Ammon's horn (tissue), 1 donor: Measurements from ENCODE around the gene PFKFB4.
A peak's percentile ranks its signal among the peaks of the same experiment; 100 is the strongest.
"Not testable (repeated sequence)": the region's sequence is repeated elsewhere in the genome, so short reads cannot be mapped to it uniquely, and the experiment has no call there.

Experiments
- DNase-seq: peaks from one replicate; pipeline ENCODE4 v3.0.0-alpha.2; 2016; ENCODE audit warnings: low spot score

The PFKFB4 gene

DNA sequence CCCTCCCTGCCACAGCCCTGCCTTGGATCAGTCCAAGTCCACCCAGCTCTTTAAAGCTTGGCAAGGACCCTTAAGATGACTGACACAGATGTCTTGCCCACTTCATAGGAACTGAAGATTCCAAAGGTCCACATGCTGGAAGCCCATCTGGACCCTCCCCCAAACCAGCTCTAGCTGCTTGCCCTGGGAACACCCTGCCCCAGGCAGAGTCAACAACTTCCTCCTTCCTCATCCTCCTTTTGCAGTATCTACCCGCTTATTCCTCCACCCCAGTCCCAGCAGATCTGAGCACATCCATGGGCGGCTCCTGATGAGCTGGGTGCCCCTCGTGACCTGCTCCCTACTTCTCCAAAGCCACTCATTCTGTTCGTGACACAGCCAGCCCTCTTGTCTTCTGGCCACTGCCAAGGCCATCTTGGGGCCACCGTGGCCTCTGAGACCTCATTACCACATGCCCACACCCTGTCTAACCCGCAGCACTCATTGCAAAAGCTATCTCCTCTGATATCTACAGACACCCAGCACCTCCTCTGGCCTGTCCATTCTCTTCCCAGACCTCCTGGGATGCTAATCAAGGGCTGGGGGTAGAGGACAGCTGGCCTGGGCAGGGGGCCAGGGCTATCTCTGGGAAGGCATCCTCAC, 2.0 kb upstream of the PFKFB4 start:
- peak; percentile 43 for DNase-seq

DNA sequence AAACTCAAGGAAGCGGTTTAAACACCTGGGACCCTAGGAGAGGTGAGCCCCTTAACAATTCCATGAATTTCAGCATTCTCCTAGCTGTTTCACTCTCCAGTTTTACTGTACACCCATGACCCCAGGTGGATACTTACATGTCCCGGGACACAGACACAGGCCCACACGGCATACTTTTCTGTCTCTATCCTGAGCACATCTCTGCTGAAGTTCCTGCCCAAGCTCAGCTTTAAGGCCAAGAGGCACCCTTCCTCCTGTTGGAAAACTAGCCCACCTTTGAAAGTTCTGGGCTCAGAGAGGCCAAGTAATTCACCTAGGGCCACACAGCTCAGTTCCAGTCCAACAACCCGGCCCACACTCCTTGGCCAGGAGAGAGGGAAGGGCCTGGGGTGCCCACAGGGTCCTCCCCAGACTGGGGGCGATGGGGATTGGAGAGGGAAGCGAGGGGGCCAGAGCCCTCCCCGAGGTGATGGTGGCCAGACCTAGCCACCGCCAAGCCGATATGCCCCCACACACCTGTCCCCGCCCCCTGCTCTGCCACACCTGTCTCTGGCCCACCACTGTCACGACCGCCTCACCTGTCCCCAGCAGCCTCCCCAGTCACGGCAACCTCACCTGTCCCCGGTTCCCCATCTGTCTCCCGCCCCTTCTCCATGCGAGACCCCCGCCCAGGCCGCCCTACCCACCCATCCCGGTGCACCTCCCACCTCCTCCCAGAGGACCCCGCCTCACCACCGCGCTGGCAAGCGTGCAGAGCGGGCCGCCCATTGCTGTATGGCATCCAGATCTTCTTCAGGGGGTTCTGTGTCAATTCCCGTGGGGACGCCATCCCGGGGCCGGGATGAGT, 431 bp downstream of the PFKFB4 start:
- no peak for DNase-seq

DNA sequence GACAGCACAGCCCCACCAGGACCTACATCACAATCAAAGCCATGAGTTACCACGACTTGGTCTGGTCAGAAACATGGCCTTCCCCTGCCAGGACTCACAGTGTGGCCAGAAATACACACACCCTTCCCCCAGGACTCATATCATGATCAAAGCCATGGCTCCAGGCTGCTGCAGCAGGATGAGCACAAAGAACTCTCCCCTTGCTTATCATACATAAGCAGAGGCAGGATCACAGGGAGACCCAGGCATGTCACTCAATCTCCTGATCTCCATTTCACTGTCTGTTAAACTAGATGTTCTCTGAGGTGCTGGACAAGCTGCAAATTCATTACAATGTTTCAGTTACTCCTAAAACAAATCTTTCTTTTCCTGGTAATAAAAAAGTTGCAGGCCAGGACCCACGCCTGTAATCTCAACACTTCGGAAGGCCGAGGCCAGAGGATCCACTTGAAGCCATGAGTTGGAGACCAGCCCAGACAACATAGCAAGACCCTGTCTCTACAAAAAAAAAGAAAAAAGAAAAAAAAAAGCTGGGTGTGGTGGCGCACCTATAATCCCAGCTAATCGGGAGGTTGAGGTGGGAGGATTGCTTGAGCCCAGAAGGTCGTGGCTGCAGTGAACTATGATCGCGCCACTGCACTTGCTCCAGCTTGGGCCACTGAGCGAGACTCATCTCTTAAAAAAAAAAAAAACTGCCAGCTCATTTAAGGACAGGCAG, 1.2 kb downstream of the PFKFB4 start:
- no peak for DNase-seq

DNA sequence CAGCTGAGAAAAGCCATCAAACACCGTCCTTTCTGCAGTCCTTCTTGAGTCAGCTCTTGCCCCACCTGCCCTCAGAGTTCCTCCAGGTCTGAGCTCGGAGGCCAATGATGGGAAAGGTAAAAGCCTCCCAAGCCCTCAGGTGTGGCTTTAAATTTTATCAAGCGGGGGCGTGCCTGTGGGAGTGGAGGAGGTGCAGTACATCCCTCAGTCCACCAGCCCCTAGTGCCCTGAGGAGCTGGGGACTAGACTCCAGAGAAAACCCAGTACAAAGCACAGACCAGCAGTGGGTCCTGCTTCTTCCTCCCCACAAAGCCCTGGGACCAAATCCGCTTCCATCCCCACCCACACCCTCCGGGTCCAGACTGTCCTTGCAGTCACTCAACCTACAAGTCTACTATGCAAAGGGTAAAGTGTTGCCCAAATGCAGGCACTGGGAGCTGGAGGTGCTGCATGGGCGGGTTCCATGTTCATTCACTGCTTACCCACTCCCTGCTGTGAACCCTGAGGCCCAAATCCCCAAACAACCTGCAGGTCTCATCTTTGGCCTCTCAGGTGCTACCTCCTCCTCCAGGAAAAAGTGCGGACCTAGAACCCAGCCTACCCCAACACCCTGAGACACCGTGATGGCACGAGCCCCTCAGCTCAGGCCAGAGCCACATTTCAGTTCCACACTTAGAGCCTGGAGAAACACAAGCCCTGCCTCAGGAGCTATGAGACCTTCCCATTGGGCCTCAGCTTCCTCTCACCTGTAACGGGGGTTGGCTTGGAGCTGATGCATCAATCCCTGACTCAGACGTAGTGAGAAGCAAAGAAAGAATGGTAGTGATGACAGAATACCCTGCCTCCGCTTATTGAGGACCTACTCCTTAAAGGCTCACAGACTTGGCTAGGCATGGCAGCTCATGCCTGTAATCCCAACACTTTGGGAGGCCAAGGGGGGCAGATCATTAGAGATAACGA, 2.4 kb downstream of the PFKFB4 start:
- DNase-seq: no peak

DNA sequence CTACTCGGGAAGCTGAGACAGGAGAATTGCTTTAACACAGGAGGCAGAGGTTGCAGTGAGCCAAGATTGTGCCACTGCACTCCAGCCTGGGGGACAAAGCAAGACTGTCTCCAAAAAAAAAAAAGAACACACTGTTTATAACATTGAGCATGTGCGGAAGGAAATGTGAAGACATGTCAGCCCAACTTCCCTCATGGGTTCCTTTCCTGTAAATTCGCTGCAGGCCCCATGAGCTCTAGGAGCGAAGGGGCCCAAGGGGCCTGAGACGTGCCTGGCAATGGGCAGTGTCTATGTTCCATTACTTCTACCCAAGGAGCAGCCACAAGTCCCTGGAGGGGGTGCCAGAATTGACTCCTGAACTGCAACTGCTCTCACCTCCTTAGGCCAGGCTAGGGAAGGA, 3.2 kb downstream of the PFKFB4 start:
- DNase-seq: no peak

DNA sequence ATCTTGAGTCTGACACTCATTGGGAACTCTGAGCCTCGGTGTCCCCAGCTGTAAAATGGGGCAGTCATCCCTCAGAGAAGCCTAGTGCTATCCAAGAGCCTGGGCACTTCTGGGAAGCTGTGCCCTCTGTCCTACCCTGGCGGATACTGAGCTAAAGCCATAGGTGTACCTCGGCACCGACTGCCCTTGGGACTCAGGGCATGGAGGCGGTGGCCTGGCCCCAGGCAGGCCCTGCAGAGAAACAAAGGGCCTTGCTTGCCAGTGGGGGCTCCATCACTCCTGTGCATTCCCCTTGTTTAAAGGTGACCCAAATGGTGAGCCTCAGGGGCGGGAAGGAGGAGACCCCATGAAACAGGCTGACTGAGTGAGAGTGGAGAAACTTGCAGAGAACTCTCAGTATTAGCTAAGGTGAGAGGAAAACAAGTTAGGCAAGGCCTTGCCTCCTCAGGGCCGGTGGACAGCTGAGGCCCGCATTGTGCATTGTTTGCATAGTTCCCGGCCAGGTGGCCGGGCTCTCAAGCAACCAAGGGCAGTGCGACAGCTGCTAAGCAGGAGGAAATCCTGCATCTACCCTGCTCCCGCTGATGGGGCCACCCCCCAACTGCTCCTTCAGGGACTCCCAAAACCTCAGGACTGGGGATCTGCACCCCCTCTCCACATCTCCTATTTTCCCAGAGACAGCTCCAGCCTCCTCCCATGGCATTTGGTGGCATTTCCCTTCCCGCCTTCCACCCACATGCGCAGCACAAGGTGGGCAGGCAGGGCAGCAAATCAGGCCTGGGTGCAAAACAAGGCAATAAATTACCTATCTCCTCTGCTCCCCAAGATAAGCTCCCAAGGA, 4.3 kb downstream of the PFKFB4 start:
- no peak for DNase-seq

DNA sequence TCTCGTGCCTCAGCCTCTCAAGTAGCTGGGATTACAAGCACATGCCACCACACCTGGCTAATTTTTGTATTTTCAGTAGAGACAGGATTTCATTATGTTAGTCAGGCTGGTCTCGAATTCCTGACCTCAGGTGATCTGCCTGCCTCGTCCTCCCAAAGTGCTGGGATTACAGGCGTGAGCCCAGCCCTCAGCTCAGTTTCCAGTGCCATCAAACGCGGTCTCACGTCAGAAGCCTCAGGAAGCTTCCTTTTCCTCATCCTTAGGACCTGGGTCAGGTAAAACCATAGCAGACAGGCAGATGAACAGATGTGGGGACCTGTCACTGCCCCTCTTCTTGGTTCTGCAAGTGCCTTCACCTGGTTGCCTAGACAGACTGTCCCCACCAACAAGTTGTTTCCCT, 5.0 kb downstream of the PFKFB4 start:
- not testable (repeated sequence) for DNase-seq

DNA sequence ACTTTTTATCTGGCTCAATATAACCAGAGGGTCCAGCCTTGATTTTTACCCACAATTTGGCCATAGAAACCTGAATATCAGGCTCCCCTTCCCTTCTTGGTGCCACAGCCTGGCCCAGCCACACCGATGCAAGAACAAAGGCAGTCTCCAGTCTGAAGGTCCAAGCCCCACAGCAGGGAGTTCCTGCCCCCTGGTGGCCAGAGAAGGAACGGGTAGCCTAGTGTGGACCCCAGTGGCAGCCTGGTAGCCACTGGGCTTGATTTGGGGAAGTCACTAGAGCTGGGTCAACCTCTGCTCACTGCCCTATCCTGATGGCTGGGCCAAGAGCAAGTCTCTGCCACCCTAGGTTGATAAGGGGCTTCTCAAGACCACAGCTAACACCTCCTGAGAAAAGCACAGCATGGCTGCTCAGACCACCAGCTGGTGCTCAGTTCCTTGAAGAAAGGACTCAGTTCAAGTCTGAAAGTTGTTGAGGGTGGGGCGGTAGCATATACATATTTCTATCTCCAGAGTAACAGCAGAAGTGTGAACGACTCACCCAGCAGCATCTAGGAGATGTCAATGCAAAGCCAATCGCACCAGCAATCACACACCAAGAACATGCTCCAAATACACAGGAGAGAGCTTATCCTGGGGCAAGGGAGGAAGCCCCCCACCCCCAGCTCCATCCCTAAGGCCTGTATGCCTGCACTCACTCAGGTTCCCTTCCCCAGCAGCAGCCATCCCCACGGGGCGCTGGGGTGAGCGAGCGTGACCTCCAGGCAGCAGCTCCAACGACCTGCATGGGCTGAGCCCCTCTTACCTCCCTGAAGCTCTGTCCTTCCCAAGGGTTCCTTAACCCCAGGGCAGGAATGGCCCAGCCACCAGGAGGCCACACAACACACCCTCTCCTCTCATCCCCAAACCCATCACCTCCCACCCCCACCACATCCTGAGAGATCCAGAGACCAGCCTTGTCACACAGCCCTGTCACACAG, 7.6 kb downstream of the PFKFB4 start:
- DNase-seq: peak; percentile 92

DNA sequence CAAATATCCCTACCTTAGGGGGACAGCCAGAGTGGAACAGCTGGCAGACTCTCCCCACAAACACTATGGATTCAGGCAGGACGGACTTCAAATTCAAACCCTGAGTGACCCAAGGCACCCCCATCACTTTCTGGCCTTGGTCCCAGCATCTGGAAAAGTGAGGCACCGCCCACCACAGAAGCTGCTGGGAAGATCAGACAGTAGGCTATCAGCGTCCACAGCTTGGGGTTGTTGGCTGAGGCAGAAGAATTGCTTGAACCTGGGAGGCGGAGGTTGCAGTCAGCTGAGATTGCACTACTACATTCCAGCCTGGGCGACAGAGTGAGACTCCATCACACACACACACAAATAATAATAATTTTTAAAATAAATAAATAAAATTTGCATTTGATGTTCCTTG, 8.5 kb downstream of the PFKFB4 start:
- no peak for DNase-seq

DNA sequence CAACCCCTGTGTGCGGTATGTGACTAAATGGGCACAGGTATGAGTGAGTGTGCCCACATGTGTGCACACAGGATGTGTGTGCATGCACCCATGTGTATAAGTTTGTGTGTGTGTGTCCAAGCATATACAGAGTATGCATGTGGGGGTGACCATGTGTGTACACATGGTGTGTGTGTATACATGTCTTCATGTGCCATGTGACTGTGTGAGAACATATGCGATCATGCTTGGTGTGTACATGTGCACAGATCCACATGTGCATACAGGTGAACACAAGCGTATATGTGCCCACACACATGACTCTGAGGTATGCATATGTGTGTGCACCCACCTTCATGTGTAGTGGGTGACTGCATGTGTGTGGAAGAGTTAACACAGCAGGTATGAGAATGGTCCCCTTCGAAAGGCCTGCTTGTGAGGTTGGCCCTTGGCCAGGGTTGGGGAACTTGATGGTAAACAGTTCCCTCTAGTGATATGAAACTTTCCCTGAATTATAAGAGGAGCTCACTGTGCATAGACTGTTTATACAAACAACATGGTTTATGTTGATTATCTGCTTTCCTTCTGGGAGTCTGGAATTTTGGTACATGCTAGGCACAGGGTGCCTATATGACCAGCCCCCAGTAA, 10.3 kb downstream of the PFKFB4 start:
- peak; percentile 38 for DNase-seq

DNA sequence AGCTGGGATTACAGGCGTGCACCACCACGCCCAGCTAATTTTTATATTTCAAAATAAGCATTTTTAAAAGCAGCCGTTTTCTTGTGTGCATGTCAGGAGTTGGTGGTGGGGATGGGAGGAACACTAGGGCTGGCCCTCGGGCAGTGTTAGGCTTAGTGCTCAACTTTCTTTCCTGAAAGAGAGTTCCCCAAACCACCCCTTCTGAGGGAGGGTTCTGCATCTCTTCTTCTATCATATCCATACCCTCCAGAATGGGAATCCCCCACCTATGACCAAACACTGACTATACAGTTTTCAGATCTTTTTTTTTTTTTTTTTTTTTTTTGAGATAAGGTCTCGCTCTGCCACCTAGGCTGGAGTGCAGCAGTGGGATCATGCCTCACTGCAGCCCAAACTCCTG, 12.5 kb downstream of the PFKFB4 start:
- DNase-seq: no peak

DNA sequence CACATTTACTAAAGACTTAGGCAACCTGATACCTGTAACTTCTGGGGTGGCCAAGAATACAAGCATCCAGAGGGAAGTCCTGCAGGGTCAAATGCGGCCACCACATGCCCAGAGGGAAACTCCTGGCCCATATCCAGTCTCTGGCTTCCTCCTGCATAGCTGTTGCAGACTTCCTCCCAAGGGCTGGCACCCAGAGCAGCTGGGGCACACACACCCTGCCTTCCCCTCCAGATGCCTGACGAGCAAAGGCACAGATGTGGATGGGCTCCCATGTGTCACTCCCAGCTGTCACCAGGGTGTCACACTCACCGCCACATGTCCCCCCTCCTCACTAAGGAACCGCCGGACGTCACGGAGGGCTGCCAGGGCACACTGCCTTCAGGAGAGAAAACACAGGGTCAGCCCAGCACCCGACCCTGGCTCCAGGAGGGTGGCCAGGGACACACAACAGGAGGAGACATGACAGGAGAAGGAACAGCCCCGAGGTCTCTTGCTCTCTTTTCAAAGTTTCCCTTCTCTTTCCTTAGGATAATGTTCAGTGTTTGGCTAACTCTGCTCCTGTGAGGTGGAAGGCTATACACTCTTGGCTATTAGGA, 13.2 kb downstream of the PFKFB4 start:
- no peak for DNase-seq

DNA sequence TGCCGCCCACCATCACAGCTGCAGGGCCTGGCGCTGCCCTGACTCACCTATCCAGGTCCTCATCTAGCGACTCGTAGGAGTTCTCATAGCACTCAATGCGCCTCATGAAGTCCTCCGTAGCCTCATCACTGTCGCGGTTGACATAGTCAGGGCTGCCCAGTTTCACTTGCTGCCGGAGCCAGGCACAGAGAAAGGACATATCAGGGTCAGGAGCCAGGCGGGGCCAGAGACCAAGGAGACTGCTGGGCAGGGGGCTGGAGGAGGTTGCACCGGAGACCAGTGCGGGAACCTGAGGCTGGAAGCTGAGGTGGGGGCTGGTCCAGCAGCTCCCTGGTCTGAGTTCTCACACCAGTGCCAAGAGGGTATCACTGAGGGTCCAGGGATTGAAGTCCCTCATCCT, 18.2 kb downstream of the PFKFB4 start:
- DNase-seq: no peak

DNA sequence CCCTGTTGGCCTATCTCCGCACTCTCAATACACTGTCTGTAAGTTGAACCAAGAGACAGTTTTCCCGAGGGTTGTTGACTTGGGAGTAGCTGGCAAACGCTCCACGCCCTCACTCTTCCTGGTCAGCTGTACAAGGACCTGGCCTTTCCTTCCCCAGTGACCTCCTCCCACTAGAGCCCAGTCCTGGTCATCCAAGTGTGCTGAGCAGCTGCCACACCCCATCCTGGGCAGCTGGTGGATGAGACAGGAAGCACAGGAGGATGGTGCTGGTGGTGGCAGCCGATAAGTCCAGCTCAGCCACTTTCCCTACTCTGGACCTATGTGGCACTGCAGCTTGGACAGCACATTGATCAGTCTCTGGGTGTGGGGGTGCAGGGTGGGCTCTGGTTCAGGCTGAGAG, 19.8 kb downstream of the PFKFB4 start:
- DNase-seq: no peak

DNA sequence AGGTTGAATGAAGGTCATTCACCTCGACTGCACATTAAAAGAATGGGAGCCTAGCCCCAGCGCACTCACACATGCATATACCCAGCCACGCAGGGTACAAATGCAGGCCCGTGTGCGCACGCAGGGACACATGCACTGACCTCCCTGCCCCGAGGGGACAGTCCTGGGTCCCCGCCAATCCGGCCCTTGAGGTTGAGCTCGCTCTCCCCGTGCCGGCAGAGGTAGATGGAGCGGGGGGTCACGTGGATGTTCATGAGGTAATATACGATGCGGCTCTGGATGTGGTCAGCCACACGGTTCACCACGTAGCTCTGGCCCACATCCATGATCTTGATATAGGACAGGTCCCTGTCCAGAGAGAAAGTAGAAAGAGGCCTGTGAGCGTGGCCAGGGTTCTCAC, 20.5 kb downstream of the PFKFB4 start:
- no peak for DNase-seq

DNA sequence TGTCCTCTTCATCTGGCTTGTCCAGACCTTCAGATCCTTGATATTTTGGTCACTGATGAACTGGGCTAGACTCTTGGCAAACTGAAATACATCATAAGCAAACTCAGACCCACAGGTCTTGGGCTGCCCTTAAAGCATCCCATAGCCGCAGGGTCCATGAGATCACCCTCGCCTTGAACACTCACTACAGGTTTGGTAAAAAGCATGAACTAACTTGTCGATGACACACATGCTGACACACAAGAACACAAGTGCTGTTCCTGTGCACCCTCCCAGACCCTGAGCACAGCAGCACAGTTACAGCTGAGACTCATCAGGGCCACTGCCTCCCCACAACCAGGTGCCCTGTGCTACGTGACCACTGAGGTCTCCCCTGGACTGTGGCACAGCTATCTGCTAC, 21.0 kb downstream of the PFKFB4 start:
- no peak for DNase-seq

DNA sequence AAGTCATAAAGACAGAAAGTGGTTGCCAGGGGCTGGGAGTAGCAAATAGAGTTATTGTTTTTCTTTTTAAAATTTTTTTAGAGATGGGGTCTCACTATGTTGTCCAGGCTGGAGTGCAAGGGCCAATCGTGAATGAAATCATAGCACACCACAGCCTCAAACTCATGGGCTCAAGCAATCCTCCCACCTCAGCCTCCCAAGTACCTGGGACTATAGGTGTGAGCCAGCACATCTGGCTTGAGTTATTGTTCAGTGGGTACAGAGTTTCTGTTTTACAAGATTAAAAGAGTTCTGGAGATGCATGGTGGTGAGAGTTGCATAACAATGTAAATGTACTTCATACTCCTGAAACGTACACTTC, 23.6 kb downstream of the PFKFB4 start:
- no peak for DNase-seq

DNA sequence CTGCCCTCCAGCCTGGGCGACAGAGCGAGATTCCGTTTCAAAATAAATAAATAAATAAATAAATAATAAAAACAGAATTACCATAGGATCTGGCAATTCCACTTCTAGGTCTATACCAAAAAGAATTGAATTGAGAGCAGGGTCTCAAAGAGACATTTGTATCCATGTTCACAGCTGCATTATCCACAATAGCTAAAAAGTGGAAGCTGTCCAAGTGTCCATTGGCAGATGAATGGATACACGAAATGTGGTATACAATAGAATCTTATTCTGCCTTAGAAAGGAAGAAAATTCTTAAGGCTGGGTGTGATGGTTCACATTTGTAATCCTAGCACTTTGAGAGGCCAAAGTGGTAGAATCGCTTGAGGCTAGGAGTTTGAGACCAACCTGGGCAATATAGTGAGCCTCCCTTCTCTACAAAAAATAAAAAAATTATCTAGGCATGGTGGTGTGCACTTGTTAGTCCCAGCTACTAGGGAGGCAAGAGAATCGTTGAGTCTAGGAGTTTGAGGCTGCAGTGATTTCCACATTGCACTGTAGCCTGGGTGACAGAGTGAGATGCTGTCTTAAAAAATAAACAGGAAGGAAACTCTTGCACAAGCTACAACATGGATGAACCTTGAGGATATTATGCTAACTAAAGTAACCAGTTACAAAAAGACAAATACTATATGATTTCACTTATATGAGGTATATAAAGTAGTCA, 24.2 kb downstream of the PFKFB4 start:
- peak; percentile 80 for DNase-seq
